HepG2 (cell line): Measurements from ENCODE around the gene TREH. TPM values are rescaled to one million over a fixed set of nuclear protein-coding genes. Genes with fewer than 3 reads are reported as not detected.

Experiments
- ELK4 ChIP-seq: sonication (generic); formaldehyde crosslinking; IDR thresholded peaks from 2 replicates; pipeline ENCODE4 v1.9.0; 2021; ENCODE audit warnings: missing genetic modification reagents, borderline replicate concordance
- ETV5 ChIP-seq: IDR thresholded peaks from 2 replicates; pipeline ENCODE4 v1.6.1; 2018; ENCODE audit warnings: missing biosample characterization, missing genetic modification reagents, inconsistent platforms, borderline replicate concordance
- PRDM4 ChIP-seq: sonication (generic); formaldehyde crosslinking; IDR thresholded peaks from 2 replicates; pipeline ENCODE4 v1.9.0; 2021; ENCODE audit warnings: missing genetic modification reagents, borderline replicate concordance
- RORA ChIP-seq: sonication (generic); formaldehyde crosslinking; IDR thresholded peaks from 2 replicates; pipeline ENCODE4 v1.5.0; 2020; ENCODE audit warnings: mild to moderate bottlenecking, missing genetic modification reagents, moderate library complexity
- ZEB1 ChIP-seq: IDR thresholded peaks from 2 replicates; pipeline ENCODE4 v1.6.1; 2012; ENCODE audit warnings: mild to moderate bottlenecking, low read depth, inconsistent platforms; ENCODE audit not compliant: insufficient replicate concordance
- ZIK1 ChIP-seq: sonication (generic); formaldehyde crosslinking; IDR thresholded peaks from 2 replicates; pipeline ENCODE4 v1.5.0; 2020; ENCODE audit warnings: mild to moderate bottlenecking, low read depth, missing genetic modification reagents, borderline replicate concordance
- ZNF619 ChIP-seq: sonication (generic); formaldehyde crosslinking; IDR thresholded peaks from 2 replicates; pipeline ENCODE4 v1.4.0; 2020; ENCODE audit warnings: mild to moderate bottlenecking, missing genetic modification reagents
- ZNF704 ChIP-seq: sonication (generic); formaldehyde crosslinking; IDR thresholded peaks from 2 replicates; pipeline ENCODE4 v1.8.1; 2023; ENCODE audit warnings: mild to moderate bottlenecking, inconsistent platforms, moderate library complexity, missing genetic modification reagents, borderline replicate concordance
- ZNF781 ChIP-seq: sonication (generic); formaldehyde crosslinking; IDR thresholded peaks from 2 replicates; pipeline ENCODE4 v1.5.1; 2020; ENCODE audit warnings: borderline replicate concordance, mild to moderate bottlenecking, missing genetic modification reagents; ENCODE audit errors: not compliant biosample characterization
- ZSCAN25 ChIP-seq: sonication (generic); formaldehyde crosslinking; IDR thresholded peaks from 2 replicates; pipeline ENCODE4 v1.8.0; 2022; ENCODE audit warnings: mild to moderate bottlenecking, missing genetic modification reagents
- polyA plus RNA-seq, 8 experiments: library from polyadenylated mRNA; depleted of rRNA in 3 of 8; stranded (reverse) in 7 of 8; unstranded in 1 of 8; fragments of >200 nt; fragmentation: Illumina TruSeq in 4 of 8; extraction: Trizol in 4 of 8; gene quantifications; 2 replicates each; pipeline versions ENCODE4 v1.2.1 to v1.2.3, GENCODE V29; 2011 to 2016; ENCODE audit warnings: low read depth in 4 of 8, missing spikeins in 1 of 8, mixed read lengths in 1 of 8; ENCODE audit not compliant: insufficient read depth in 1 of 8
- total RNA-seq, 5 experiments: library from RNA; depleted of rRNA; stranded (reverse); fragments of >200 nt; fragmentation: Illumina TruSeq; extraction: Trizol; gene quantifications; 2 replicates each; pipeline ENCODE4 v1.2.3, GENCODE V29; 2016; ENCODE audit warnings: low read depth in 1 of 5

Gene TREH
- total and polyA plus RNA-seq, 2 of the 13 experiments (the other 11 are each of a cell fraction or from before 2014, with no cell fraction given): 0.53 to 0.86 TPM

GRCh38 chr11:118628432-118628831 is 51.0 kb downstream of the TREH start (continued):
- TF ChIP-seq ZNF704 (CRISPR knock-in tag) (no peak), ZIK1 (no peak), ZEB1 (no peak), RORA (CRISPR knock-in tag) (no peak), ZNF781 (no peak), PRDM4 (CRISPR knock-in tag) (no peak), ZSCAN25 (CRISPR knock-in tag) (no peak), ELK4 (CRISPR knock-in tag) (no peak), ETV5 (CRISPR knock-in tag) (no peak), ZNF619 (no peak)
